HCT116 (cell line): ENCODE data around the gene RHOXF2. TPM values are rescaled to one million over a fixed set of nuclear protein-coding genes. Genes with fewer than 3 reads are reported as not detected.

ENCODE experiments used
- ATAC-seq: fragments of 200-7000 bp; cut with Tn5 transposase; 2 replicates; pipeline ENCODE4 v1.9.1; 2020; ENCODE audit warnings: mild to moderate bottlenecking, moderate library complexity
- BruUV-seq: library from RNA; stranded (reverse); fragments of 400-500 nt; replicated peaks from 2 replicates; lab custom pipeline; 2021; lab: Mats Ljungman, UMichigan
- CTCF ChIA-PET: fragments of 300-600 bp; sonication (Branson Sonifier 250); formaldehyde crosslinking; loops from one replicate; lab custom pipeline; 2021; ENCODE audit warnings: antibody characterized with exemption; lab: Charles Lee
- POLR2A ChIA-PET: fragments of 300-600, 350-600 bp; sonication (Branson Sonifier 250); formaldehyde crosslinking; loops from one replicate; lab custom pipeline; 2021; ENCODE audit warnings: antibody characterized with exemption; lab: Charles Lee
- RAD21 ChIA-PET, 2 experiments: fragments of 300-600 bp; sonication (Branson Sonifier 250); formaldehyde crosslinking; loops; one replicate each; lab custom pipeline; 2023; ENCODE audit warnings: low total read pairs in 2 of 2; ENCODE audit not compliant: uncharacterized antibody in 2 of 2, unreplicated experiment in 2 of 2, low non-redundant PET in 1 of 2; lab: Charles Lee
- DNase-seq: peaks from one replicate; pipeline ENCODE4 v3.0.0-alpha.2; 2010; ENCODE audit warnings: low read depth, low spot score
- H2AFZ ChIP-seq: fragments of 200-600 bp; shearing (Covaris generic), sonication (generic); 2 replicates; pipeline ENCODE4 v1.6.1; 2017; ENCODE audit warnings: low read depth, mixed run types, mixed read lengths, antibody characterized with exemption, low read length; ENCODE audit not compliant: poor library complexity, severe bottlenecking
- H3K27ac ChIP-seq: 2 replicates; pipeline ENCODE4 v1.5.1; 2012; ENCODE audit warnings: low read depth, low read length
- H3K27me3 ChIP-seq: fragments of 200-600 bp; sonication (generic); 2 replicates; pipeline ENCODE4 v1.6.1; 2016; ENCODE audit warnings: mixed run types, low read length, mixed read lengths; ENCODE audit not compliant: insufficient read depth
- H3K36me3 ChIP-seq, 2 experiments: fragments of 200-500 bp in 1 of 2; fragments of 200-600 bp in 1 of 2; sonication (Bioruptor generic) in 1 of 2; sonication (generic) in 1 of 2; 2 replicates each; pipeline versions ENCODE4 v1.5.1 to v1.6.1; 2014 to 2016; ENCODE audit warnings: low read length in 2 of 2, inconsistent platforms in 1 of 2, mixed read lengths in 1 of 2, mixed run types in 1 of 2; ENCODE audit not compliant: insufficient read depth in 2 of 2, control insufficient read depth in 1 of 2
- H3K4me1 ChIP-seq, 2 experiments: fragments of 200-600 bp in 1 of 2; sonication (generic) in 1 of 2; 2 replicates each; pipeline versions ENCODE4 v1.5.1 to v1.6.1; 2012 to 2017; ENCODE audit warnings: low read length in 2 of 2, inconsistent platforms in 1 of 2, mild to moderate bottlenecking in 1 of 2, mixed read lengths in 1 of 2, mixed run types in 1 of 2, moderate library complexity in 1 of 2; ENCODE audit not compliant: insufficient read depth in 2 of 2, control insufficient read depth in 1 of 2
- H3K4me2 ChIP-seq: fragments of 200-600 bp; sonication (generic); 2 replicates; pipeline ENCODE4 v1.6.1; 2017; ENCODE audit warnings: mixed run types, low read length, mixed read lengths
- H3K4me3 ChIP-seq, 2 experiments: fragments of 200-600 bp in 1 of 2; sonication (generic) in 1 of 2; replicated peaks in 1 of 2; 2 replicates each; pipeline ENCODE4 v1.5.1; 2011 to 2016; ENCODE audit warnings: low read length in 2 of 2, control low read depth in 1 of 2, low read depth in 1 of 2, mild to moderate bottlenecking in 1 of 2, mixed read lengths in 1 of 2, mixed run types in 1 of 2
- H3K79me2 ChIP-seq: fragments of 200-600 bp; sonication (generic); 2 replicates; pipeline ENCODE4 v1.6.1; 2017; ENCODE audit warnings: mild to moderate bottlenecking, mixed run types, low read length, moderate library complexity, mixed read lengths; ENCODE audit not compliant: insufficient read depth
- H3K9ac ChIP-seq: fragments of 200-600 bp; sonication (generic); 2 replicates; pipeline ENCODE4 v1.6.1; 2016; ENCODE audit warnings: low read length, mixed read lengths
- H3K9me2 ChIP-seq: fragments of 200-600 bp; sonication (generic), shearing (Covaris generic); 2 replicates; pipeline ENCODE4 v1.6.1; 2017; ENCODE audit warnings: mixed run types, mild to moderate bottlenecking, moderate library complexity; ENCODE audit not compliant: insufficient read depth
- H3K9me3 ChIP-seq, 2 experiments: fragments of 200-500 bp in 1 of 2; fragments of 200-600 bp in 1 of 2; sonication (Bioruptor generic) in 1 of 2; sonication (generic) in 1 of 2; 2 replicates each; pipeline ENCODE4 v1.6.1; 2014 to 2017; ENCODE audit warnings: low read length in 2 of 2, mixed read lengths in 2 of 2, inconsistent platforms in 1 of 2, low read depth in 1 of 2, mild to moderate bottlenecking in 1 of 2, mixed run types in 1 of 2, moderate library complexity in 1 of 2; ENCODE audit not compliant: control insufficient read depth in 1 of 2, insufficient read depth in 1 of 2
- H4K20me1 ChIP-seq: fragments of 200-600 bp; sonication (generic), shearing (Covaris generic); 2 replicates; pipeline ENCODE4 v1.6.1; 2017; ENCODE audit warnings: mixed run types, mild to moderate bottlenecking, moderate library complexity; ENCODE audit not compliant: insufficient read depth
- CBX3 ChIP-seq: IDR thresholded peaks from 2 replicates; pipeline ENCODE4 v1.6.1; 2012; ENCODE audit warnings: low read depth
- EGR1 ChIP-seq: IDR thresholded peaks from 2 replicates; pipeline ENCODE4 v1.6.1; 2012; ENCODE audit warnings: low read depth
- ELF1 ChIP-seq: IDR thresholded peaks from 2 replicates; pipeline ENCODE4 v1.6.1; 2012; ENCODE audit warnings: low read depth, borderline replicate concordance
- EZH2phosphoT487 ChIP-seq: fragments of 200-600 bp; IDR thresholded peaks from 2 replicates; pipeline ENCODE4 v1.6.1; 2018; ENCODE audit warnings: antibody characterized with exemption, borderline replicate concordance
- JUND ChIP-seq: IDR thresholded peaks from 2 replicates; pipeline ENCODE4 v1.6.1; 2012
- RAD21 ChIP-seq: IDR thresholded peaks from 2 replicates; pipeline ENCODE4 v1.6.1; 2012; ENCODE audit warnings: low read depth, mild to moderate bottlenecking
- REST ChIP-seq: IDR thresholded peaks from 2 replicates; pipeline ENCODE4 v1.6.1; 2012; ENCODE audit warnings: low read depth
- SIN3A ChIP-seq: IDR thresholded peaks from 2 replicates; pipeline ENCODE4 v1.6.1; 2012; ENCODE audit warnings: low read depth
- SP1 ChIP-seq: IDR thresholded peaks from 2 replicates; pipeline ENCODE4 v1.6.1; 2012; ENCODE audit warnings: low read depth
- YY1 ChIP-seq: IDR thresholded peaks from 2 replicates; pipeline ENCODE4 v1.6.1; 2011; ENCODE audit warnings: low read length, low read depth, moderate library complexity, mild to moderate bottlenecking; ENCODE audit not compliant: insufficient replicate concordance; ENCODE audit errors: extremely low read depth
- ZBTB33 ChIP-seq: IDR thresholded peaks from 2 replicates; pipeline ENCODE4 v1.6.1; 2011; ENCODE audit warnings: mild to moderate bottlenecking, low read length, moderate library complexity; ENCODE audit not compliant: insufficient replicate concordance; ENCODE audit errors: extremely low read depth
- ZNF274 ChIP-seq: fragments of 200-500 bp; sonication (Bioruptor generic); IDR thresholded peaks from 2 replicates; pipeline ENCODE4 v1.6.1; 2014; ENCODE audit warnings: mild to moderate bottlenecking, low read depth, low read length, inconsistent platforms
- intact Hi-C: fragments of 100-400 bp; cut with micrococcal nuclease; formaldehyde crosslinking; loops from 2 replicates; pipeline ENCODE4 v1.10.0; 2022
- total RNA-seq: library from RNA; stranded (reverse); gene quantifications from one replicate; pipeline ENCODE4 v1.2.1, GENCODE V29; 2021; ENCODE audit not compliant: unreplicated experiment

RHOXF2 gene
- total RNA-seq, 1 experiment from 2014 or later, result 0.12 TPM

GRCh38 chrX:120136840-120137239 lies 21.6 kb upstream of the RHOXF2 start:
- no peaks in the 10 kb centered on the region for H3K9me3 ChIP-seq
- no peak overlapping the region for H3K4me3 ChIP-seq
- RAD21 ChIA-PET, result no interaction called here
- H3K9me2 ChIP-seq, result no peaks in the 10 kb centered on the region
- TF ChIP-seq EZH2phosphoT487, result no peak
- no peak for TF ChIP-seq CBX3
- no peak for TF ChIP-seq ZBTB33
- TF ChIP-seq SP1, result no peak
- TF ChIP-seq RAD21, result no peak
- TF ChIP-seq JUND, result no peak
- no peak for TF ChIP-seq REST
- TF ChIP-seq SIN3A, result no peak
- no peak for TF ChIP-seq YY1
- no peak for TF ChIP-seq ELF1
- TF ChIP-seq EGR1, result no peak
- no peak for TF ChIP-seq ZNF274
- TF ChIP-seq, all 23 proteins: peak for 0
- H3K4me1 ChIP-seq, result no peaks in the 10 kb centered on the region
- no peak for ATAC-seq
- H2AFZ ChIP-seq, result no peak overlapping the region
- no peak overlapping the region for H3K9ac ChIP-seq
- no peak overlapping the region for H3K27ac ChIP-seq
- POLR2A ChIA-PET, result no interaction called here
- DNase-seq, result no peak
- BruUV-seq, result no TSS peak
- H3K79me2 ChIP-seq, result no peaks in the 10 kb centered on the region
- no peaks in the 10 kb centered on the region for H3K36me3 ChIP-seq
- intact Hi-C loops, result no loop called here
- CTCF ChIA-PET, result no interaction called here
- H3K4me2 ChIP-seq, result no peak overlapping the region
- no peaks in the 10 kb centered on the region for H4K20me1 ChIP-seq
- H3K27me3 ChIP-seq, result no peaks in the 10 kb centered on the region
